ENCODE measurements around the gene COQ8A.

The COQ8A gene

GRCh38 chr1:226973898-226974543 lies 33.9 kb downstream of the COQ8A start:
- DNase-seq (ENCODE audit: low read depth in 2 of 2) = no peak

GRCh38 chr1:226974544-226975258 lies 34.6 kb downstream of the COQ8A start:
- no peak for DNase-seq (ENCODE audit: low read depth in 2 of 2)

- no peak for DNase-seq (ENCODE audit: low read depth in 2 of 2)
Measured at GRCh38 chr1:226975259-226976250, 35.5 kb downstream of the COQ8A start.

GRCh38 chr1:226976276-226976977 lies 36.3 kb downstream of the COQ8A start:
- DNase-seq (ENCODE audit: low read depth in 2 of 2) = no peak

- no peak for DNase-seq (ENCODE audit: low read depth in 2 of 2)
Measured at GRCh38 chr1:226976978-226977642, 37.0 kb downstream of the COQ8A start.

GRCh38 chr1:226977643-226978431 lies 37.7 kb downstream of the COQ8A start:
- no peak for DNase-seq (ENCODE audit: low read depth in 2 of 2)

GRCh38 chr1:226978432-226979114 lies 38.5 kb downstream of the COQ8A start:
- no peak for DNase-seq (ENCODE audit: low read depth in 2 of 2)

GRCh38 chr1:226979115-226979516 lies 39.0 kb downstream of the COQ8A start:
- no peak for DNase-seq (ENCODE audit: low read depth in 2 of 2)

GRCh38 chr1:226979517-226980121 lies 39.5 kb downstream of the COQ8A start:
- DNase-seq (ENCODE audit: low read depth in 2 of 2) = no peak

GRCh38 chr1:226980122-226980560 lies 40.0 kb downstream of the COQ8A start:
- no peak for DNase-seq (ENCODE audit: low read depth in 2 of 2)

- DNase-seq (ENCODE audit: low read depth in 2 of 2) = no peak
Measured at GRCh38 chr1:226980565-226981385, 40.7 kb downstream of the COQ8A start.

- DNase-seq (ENCODE audit: low read depth in 2 of 2) = no peak
Measured at GRCh38 chr1:226981386-226981817, 41.3 kb downstream of the COQ8A start.

- no peak for DNase-seq (ENCODE audit: low read depth in 2 of 2)
Measured at GRCh38 chr1:226981838-226982237, 41.7 kb downstream of the COQ8A start.

GRCh38 chr1:226982451-226983177 lies 42.5 kb downstream of the COQ8A start:
- no peak for DNase-seq (ENCODE audit: low read depth in 2 of 2)

GRCh38 chr1:226983247-226983991 lies 43.3 kb downstream of the COQ8A start:
- no peak for DNase-seq (ENCODE audit: low read depth in 2 of 2)

GRCh38 chr1:226983992-226984364 lies 43.9 kb downstream of the COQ8A start:
- no peak for DNase-seq (ENCODE audit: low read depth in 2 of 2)

Data from fibroblast of skin of left biceps (primary cell).